ENCODE measurements around the gene IL1RAPL1.

DNA sequence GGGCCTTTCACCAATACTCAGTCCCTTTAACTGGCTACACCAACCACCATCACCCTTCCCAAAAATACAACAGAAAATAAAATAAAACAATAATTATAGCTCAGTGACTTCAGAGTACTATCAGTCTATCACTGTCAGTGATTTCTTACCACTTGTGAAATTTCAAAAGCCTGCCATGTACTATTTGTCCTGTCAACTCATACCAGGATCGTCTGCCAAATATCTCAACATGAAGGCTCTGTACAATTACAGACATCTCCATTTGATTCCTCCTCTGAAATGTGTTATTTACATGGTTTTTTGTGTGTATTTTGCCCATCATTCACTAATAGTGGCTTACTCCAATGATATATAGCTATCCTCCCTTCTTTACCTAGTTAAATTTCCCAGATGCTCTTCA, 772.0 kb downstream of the IL1RAPL1 start:
- TF ChIP-seq, protein P1, sequence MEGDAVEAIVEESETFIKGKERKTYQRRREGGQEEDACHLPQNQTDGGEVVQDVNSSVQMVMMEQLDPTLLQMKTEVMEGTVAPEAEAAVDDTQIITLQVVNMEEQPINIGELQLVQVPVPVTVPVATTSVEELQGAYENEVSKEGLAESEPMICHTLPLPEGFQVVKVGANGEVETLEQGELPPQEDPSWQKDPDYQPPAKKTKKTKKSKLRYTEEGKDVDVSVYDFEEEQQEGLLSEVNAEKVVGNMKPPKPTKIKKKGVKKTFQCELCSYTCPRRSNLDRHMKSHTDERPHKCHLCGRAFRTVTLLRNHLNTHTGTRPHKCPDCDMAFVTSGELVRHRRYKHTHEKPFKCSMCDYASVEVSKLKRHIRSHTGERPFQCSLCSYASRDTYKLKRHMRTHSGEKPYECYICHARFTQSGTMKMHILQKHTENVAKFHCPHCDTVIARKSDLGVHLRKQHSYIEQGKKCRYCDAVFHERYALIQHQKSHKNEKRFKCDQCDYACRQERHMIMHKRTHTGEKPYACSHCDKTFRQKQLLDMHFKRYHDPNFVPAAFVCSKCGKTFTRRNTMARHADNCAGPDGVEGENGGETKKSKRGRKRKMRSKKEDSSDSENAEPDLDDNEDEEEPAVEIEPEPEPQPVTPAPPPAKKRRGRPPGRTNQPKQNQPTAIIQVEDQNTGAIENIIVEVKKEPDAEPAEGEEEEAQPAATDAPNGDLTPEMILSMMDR (IDR thresholded peaks at IDR 0.05): no peak
- TF ChIP-seq POLR2A (IDR thresholded peaks at IDR 0.05): no peak

Measured in breast epithelium (tissue), 3 donors.